Effector CD8-positive, alpha-beta T cell (primary cell): Measurements from ENCODE around the gene FUOM.
A peak's percentile ranks its signal among the peaks of the same experiment; 100 is the strongest.
"Not testable (repeated sequence)": the region's sequence is repeated elsewhere in the genome, so short reads cannot be mapped to it uniquely, and the experiment has no call there.

Experiments used
- DNase-seq: peaks from one replicate; lab custom pipeline; 2025; lab: John Stamatoyannopoulos, UW

The FUOM gene

GRCh38 chr10:133332936-133333699 lies 24.7 kb downstream of the FUOM start:
- no peak for DNase-seq

DNA sequence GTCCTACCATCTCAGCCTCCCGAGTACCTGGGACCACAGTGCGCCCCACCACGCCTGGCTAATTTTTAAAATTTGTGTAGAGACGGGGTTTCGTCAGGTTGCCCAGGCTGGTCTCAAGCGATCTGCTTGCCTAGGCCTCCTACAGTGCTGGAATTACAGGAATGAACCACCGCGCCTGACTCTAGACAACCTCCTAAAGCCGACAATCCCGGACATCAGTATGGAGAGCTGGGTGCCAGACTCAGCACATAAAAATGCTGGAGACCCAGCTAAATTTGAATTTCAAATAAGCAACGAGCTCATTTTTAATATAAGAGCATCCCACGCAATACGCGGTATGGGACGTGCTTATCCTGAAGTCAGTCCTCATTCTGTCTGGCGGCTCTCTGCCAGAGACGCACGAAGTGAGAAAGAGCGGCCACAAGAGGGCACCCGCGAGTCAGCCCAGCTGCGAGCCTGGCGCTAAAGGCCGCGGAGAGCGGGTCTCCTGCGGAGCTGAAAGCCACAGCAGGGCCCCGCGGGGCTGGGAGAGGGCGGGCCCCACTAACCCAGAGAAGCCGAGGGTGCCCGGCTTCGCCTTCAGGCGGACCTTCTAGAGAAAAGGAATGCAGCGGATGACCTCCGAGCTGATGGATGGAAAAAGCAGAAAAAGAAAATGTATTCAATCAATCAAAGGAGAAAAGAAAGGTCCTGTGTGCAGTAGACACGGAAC lies 28.2 kb downstream of the FUOM start:
- peak; percentile 78 for DNase-seq

- DNase-seq: no peak
Observed at GRCh38 chr10:133328358-133329343, 29.2 kb downstream of the FUOM start.

DNA sequence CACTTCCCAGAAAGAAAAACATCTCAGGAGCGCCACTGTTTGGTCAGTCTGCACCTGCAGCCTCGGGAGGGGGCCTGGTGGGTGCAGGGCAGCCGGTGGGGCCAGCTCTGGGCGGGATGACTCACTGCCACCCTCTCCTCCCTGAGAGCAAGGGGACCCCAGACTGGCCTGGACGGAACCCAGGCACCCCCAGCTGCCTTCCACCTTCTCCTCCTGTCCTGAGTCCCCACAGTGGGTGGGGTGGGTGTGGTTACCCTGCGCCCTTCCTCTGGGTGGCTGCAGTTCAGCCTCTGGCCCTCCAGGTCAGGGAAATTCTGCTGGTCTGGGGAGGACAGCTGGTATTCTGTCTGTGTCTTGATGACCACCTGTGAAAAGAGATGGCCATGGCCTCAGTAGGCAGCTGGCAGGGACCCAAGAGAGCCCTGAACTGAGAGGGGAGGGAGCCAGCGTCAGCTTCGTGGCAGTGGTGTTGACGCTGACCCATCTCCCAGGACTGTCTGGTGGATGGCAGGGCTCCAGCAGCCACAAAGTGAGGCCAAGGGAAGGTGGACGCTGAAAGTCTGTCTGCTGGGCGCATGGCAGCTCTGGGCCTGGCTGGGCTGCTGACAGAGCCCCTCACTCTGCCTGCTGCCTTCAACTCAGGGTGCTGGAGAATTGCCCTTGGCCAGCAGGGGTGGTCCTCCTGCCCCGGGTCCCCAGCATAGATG lies 30.0 kb downstream of the FUOM start:
- no peak for DNase-seq

DNA sequence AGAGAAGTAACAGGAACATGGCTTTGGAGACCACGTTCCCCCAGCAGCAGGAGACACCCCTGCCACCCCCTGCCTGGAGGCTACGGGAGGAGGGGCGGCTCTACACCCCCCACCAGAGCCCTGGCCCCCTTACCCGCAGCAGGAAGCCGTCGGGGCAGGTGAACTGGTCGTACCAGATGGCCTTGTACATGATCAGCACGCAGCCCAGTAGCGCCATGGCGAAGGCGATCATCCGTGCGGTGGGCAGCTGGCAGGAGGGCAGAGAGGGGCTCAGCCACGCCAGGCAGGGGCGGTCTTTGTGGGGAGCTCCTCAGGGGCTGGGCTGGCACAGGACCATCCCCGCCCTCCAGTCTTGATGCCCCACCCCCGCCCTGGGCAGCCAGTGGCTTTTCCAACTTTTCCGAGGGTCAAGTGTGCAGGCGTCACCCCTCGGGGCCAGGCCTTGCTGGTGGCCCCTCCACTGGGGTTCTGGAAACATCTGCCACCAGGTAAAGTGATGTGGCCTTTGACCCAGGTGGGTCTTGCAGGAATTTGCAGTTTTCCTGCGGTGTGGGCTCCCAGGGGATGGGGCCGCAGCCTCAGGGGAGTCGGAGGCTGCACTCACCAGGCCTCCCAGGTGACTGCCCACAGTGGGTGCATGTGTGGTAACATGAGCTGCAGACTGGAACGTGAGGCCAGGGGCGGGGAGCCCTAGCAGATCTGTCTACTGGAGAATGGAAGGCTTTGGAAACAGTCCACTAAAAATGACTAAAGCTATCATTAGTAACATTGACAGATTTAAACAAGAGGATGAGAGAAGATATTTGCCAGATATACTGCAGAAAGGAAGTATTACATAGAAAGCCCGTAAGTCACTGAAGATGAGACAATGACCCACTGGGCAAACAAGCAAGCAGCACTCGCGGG lies 30.8 kb downstream of the FUOM start:
- DNase-seq: no peak

- DNase-seq: no peak
Observed at GRCh38 chr10:133326223-133326551, 31.6 kb downstream of the FUOM start.

- no peak for DNase-seq
Observed at GRCh38 chr10:133325440-133326222, 32.2 kb downstream of the FUOM start.

DNA sequence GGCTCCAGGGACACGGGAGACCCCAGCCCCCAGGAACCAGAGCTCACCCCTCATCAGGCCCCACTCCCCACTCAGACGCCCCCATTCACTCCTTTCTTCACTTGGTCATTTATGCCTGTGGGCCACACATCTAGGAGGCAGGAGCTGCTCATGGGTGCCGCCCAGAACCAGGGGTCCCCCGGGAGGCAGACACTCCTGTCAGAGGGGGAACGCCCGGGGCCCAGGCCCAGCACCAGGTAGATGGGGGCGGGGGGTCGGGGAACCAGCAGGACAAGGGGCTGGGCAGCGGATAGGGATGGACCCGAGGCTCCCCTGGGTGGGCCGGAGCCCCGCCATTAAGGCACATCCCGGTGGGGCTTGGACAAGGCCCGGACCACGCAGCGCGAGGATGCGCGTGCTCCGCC lies 33.0 kb downstream of the FUOM start:
- no peak for DNase-seq

DNA sequence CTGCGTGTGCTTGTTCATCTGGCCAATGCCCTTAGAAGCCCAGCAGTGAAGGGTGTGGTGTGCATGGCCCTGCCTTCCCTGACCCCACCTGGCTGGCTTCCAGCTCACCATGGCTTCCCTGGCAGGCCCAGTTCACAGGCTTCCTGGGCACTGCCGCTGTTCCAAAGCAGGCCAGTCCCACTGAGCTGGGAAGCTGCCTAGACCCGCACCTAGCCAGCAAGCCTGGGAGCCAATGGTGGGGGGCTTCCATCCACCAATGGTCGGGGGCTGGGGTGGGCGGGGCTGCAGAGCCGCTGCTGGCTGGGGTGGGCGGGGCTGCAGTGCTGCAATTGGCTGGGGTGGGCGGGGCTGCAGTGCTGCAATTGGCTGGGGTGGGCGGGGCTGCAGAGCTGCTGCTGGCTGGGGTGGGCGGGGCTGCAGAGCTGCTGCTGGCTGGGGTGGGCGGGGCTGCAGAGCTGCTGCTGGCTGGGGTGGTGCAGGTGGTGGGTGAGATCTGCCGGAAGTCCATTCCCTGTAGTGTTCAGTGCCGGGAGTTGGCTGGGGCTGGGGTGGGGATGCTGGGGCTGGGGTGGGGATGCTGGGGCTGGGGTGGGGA lies 33.5 kb downstream of the FUOM start:
- DNase-seq: peak; percentile 38

DNA sequence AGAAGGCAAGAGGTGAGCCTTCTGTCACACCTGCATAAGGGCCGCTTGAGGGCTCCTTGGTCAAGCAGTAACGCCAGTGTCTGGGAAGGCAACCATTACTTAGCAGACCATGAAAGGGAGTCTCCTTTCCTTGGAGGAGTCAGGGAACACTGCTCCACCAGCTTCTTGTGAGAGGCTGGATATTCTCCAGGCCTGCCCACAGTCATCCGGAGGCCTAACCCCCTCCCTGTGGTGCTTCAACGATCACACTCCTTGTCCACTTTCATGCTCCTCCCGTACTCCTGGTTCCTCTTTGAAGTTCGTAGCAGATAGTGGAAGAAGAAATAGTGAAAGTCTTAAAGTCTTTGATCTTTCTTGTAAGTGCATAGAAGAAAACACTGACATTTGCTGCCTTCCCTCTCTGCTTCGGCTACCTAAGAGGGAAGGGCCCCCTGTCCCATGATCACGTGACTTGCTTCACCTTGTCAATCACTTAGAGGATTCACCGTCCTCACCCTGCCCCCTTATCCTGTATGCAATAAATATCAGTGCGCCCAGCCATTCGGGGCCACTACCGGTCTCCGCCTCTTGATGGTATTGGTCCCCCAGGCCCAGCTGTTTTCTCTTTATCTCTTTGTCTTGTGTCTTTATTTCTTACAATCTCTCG lies 35.6 kb downstream of the FUOM start:
- not testable (repeated sequence) for DNase-seq

DNA sequence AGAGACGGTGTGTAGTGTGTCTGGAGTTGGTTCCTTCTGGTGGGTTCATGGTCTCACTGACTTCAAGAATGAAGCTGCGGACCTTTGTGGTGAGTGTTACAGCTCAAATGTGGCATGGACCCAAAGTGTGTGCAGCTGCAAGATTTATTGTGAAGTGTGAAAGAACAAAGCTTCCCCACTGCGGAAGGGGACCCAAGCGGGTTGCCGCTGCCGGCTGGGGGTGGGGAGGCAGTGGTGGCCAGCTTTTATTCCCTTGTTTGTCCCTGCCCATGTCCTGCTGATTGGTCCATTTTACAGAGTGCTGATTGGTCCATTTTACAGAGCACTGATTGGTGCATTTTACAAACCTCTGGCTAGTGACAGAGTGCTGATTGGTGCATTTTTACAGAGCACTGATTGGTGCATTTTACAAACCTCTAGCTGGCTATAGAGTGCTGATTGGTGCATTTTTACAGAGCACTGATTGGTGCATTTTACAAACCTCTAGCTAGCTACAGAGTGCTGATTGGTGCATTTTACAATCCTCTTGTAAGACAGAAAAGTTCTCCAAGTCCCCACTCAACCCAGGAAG lies 36.9 kb downstream of the FUOM start:
- DNase-seq: not testable (repeated sequence)

DNA sequence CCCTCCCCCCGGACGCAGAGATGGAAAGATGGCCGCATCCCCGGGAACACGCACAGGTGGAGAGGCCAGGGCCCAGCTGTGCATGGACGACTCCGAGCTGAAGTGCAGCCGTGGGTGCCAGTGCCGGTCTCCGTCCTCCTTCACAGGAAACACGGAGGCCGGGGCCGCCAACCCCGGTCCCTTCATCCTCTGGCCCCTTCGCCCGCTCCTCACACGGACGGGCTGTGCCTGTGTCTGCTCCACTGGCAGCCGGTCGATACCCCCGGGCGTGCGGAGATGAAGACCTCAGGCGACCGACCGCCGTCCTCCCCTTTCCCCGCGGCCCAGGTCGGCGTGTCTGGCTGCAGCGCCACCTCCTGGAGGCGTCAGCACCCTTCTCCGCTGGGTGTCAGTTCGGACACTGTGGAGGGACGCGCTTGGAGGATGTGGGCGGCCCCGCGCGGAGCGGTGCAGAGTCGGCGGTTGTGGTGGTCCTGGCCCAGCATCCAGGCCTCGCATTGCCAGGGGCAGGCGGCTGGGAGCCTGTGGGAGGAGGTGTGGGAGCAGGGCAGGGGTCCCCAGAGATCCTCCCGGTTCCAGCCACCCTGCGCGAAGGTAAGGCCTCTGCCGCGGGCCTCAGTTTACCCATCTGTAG lies 39.2 kb downstream of the FUOM start:
- peak; percentile 52 for DNase-seq

- DNase-seq: no peak
Observed at GRCh38 chr10:133316732-133317131, 41.1 kb downstream of the FUOM start.

- DNase-seq: no peak
Observed at GRCh38 chr10:133316266-133316665, 41.6 kb downstream of the FUOM start.

- no peak for DNase-seq
Observed at GRCh38 chr10:133315847-133316246, 42.0 kb downstream of the FUOM start.

GRCh38 chr10:133314911-133315310 lies 42.9 kb downstream of the FUOM start:
- DNase-seq: no peak

DNA sequence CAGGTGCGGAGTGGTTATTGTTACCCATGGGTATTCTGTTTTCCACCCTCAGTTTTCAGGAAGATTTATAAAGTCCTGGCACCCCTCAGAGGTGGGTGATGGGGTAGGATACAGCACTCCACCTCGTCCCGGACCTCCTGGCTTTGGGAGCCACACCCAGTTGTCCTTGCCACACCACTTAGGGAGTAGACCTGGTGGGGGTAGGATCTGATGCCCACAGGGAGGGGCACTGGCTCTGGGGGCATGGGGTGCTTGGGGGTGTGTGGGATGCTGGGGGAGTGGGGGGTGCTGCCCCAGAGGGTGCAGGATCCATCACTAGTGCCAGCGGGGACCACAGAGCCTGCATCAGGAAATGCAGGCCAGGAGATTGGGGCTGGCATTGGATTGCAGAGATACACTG lies 44.6 kb downstream of the FUOM start:
- no peak for DNase-seq

- DNase-seq: no peak
Observed at GRCh38 chr10:133312769-133313145, 45.1 kb downstream of the FUOM start.
